ENCODE data around the gene SEC31A.

GRCh38 chr4:82775243-82775642 lies 115.7 kb downstream of the SEC31A start:
- TF ChIP-seq EZH2 (IDR thresholded peaks at IDR 0.05; ENCODE audit: borderline replicate concordance), result no peak
- no peak for TF ChIP-seq CTCF (IDR thresholded peaks at IDR 0.05; ENCODE audit: poor library complexity)
- no peak for TF ChIP-seq EZH2phosphoT487 (IDR thresholded peaks at IDR 0.05; ENCODE audit: low read depth, severe bottlenecking, unreplicated experiment)
